Caco-2 (cell line): ENCODE data around the gene ZNF787. TPM values are rescaled to one million over a fixed set of nuclear protein-coding genes. Genes with fewer than 3 reads are reported as not detected.

Experiments used
- BruUV-seq: library from RNA; stranded (reverse); fragments of 400-500 nt; replicated peaks from 2 replicates; lab custom pipeline; 2021; lab: Mats Ljungman, UMichigan
- CTCF ChIA-PET: fragments of 300-600 bp; sonication (Branson Sonifier 250); formaldehyde crosslinking; loops from one replicate; lab custom pipeline; 2022; ENCODE audit warnings: antibody characterized with exemption; lab: Charles Lee
- POLR2A ChIA-PET: fragments of 300-600 bp; sonication (Branson Sonifier 250); formaldehyde crosslinking; loops from one replicate; lab custom pipeline; 2022; ENCODE audit warnings: antibody characterized with exemption; lab: Charles Lee
- DNase-seq, 2 experiments: peaks; one replicate each; pipeline versions ENCODE4 v3.0.0 to v3.0.0-alpha.2; 2020 to 2022
- H3K27me3 ChIP-seq: replicated peaks from 2 replicates; pipeline ENCODE4 v1.6.0; 2011; ENCODE audit warnings: low read length; ENCODE audit not compliant: control insufficient read depth, insufficient read depth
- H3K36me3 ChIP-seq: 2 replicates; pipeline ENCODE4 v1.5.1; 2011; ENCODE audit warnings: low read length; ENCODE audit not compliant: control insufficient read depth, insufficient read depth
- H3K4me1 ChIP-seq: fragments of 250-450 bp; sonication (Bioruptor Pico); 2 replicates; pipeline ENCODE4 v1.5.1; 2020; ENCODE audit warnings: mild to moderate bottlenecking
- H3K4me3 ChIP-seq: 2 replicates; pipeline ENCODE4 v1.5.1; 2011; ENCODE audit warnings: low read depth, mild to moderate bottlenecking, control low read depth, low read length
- H3K9me3 ChIP-seq: fragments of 250-450 bp; sonication (Bioruptor Pico); 2 replicates; pipeline ENCODE4 v1.5.1; 2020; ENCODE audit warnings: mild to moderate bottlenecking, moderate library complexity
- H3K27ac Mint-ChIP-seq: one replicate; pipeline ENCODE4 v1.8.0; 2022; ENCODE audit warnings: mixed read lengths; ENCODE audit not compliant: unreplicated experiment
- H3K27me3 Mint-ChIP-seq: one replicate; pipeline ENCODE4 v1.8.0; 2022; ENCODE audit warnings: mixed read lengths; ENCODE audit not compliant: insufficient read depth, unreplicated experiment
- H3K36me3 Mint-ChIP-seq: one replicate; pipeline ENCODE4 v1.8.0; 2022; ENCODE audit warnings: mild to moderate bottlenecking, mixed read lengths; ENCODE audit not compliant: insufficient read depth, unreplicated experiment
- H3K4me1 Mint-ChIP-seq: one replicate; pipeline ENCODE4 v1.8.0; 2022; ENCODE audit warnings: low read depth, mixed read lengths; ENCODE audit not compliant: unreplicated experiment
- H3K4me3 Mint-ChIP-seq: one replicate; pipeline ENCODE4 v1.8.0; 2022; ENCODE audit warnings: mild to moderate bottlenecking, moderate library complexity, mixed read lengths; ENCODE audit not compliant: unreplicated experiment
- H3K9me3 Mint-ChIP-seq: one replicate; pipeline ENCODE4 v1.8.0; 2022; ENCODE audit warnings: mixed read lengths; ENCODE audit not compliant: unreplicated experiment
- intact Hi-C: fragments of 100-400 bp; cut with micrococcal nuclease; formaldehyde crosslinking; loops from one replicate; pipeline ENCODE4 v1.10.0; 2022; ENCODE audit not compliant: unreplicated experiment
- total RNA-seq: library from RNA; stranded (reverse); gene quantifications from 2 replicates; pipeline ENCODE4 v1.2.3, GENCODE V29; 2022
- TF ChIP-seq, protein P1 (sequence below), 2 experiments: fragments of 200-600 bp in 1 of 2; IDR thresholded peaks; 1 replicate in 1 of 2; 2 replicates in 1 of 2; pipeline versions ENCODE4 v1.5.1 to v1.8.0; 2011 to 2022; ENCODE audit warnings: antibody characterized with exemption in 1 of 2, control low read depth in 1 of 2, inconsistent platforms in 1 of 2, low read depth in 1 of 2, low read length in 1 of 2, mild to moderate bottlenecking in 1 of 2, moderate library complexity in 1 of 2; ENCODE audit not compliant: insufficient read depth in 1 of 2, severe bottlenecking in 1 of 2, unreplicated experiment in 1 of 2

The ZNF787 gene
- total RNA-seq, 1 experiment from 2014 or later: 60.0 TPM

DNA sequence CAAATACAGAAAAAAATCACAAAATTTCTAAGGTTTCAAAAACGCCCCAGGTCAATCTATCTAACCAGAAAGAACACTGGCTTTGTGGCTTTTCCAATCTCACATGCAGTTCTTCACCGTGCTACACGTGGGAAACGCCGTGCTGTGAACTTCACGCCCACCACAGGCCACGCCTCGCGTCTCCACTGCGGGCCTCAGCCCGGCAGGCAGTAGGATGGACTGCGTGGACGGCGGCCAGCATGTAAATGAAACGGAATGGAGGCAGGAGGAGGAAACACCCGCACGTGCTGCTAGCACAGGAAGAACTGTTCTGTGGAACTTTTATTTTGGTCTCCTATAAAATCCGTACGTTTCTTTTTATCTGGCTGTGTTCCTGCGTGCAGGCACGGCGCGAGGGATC, 23.8 kb downstream of the ZNF787 start:
- TF ChIP-seq, protein P1, sequence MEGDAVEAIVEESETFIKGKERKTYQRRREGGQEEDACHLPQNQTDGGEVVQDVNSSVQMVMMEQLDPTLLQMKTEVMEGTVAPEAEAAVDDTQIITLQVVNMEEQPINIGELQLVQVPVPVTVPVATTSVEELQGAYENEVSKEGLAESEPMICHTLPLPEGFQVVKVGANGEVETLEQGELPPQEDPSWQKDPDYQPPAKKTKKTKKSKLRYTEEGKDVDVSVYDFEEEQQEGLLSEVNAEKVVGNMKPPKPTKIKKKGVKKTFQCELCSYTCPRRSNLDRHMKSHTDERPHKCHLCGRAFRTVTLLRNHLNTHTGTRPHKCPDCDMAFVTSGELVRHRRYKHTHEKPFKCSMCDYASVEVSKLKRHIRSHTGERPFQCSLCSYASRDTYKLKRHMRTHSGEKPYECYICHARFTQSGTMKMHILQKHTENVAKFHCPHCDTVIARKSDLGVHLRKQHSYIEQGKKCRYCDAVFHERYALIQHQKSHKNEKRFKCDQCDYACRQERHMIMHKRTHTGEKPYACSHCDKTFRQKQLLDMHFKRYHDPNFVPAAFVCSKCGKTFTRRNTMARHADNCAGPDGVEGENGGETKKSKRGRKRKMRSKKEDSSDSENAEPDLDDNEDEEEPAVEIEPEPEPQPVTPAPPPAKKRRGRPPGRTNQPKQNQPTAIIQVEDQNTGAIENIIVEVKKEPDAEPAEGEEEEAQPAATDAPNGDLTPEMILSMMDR (IDR thresholded peaks at IDR 0.05; ENCODE audit: insufficient read depth in 1 of 2, low read depth in 1 of 2, low read length in 1 of 2, severe bottlenecking in 1 of 2, unreplicated experiment in 1 of 2): no peak
- DNase-seq: no peak
- H3K4me3 ChIP-seq: no peak overlapping the region
- no TSS peak for BruUV-seq
- H3K36me3 Mint-ChIP-seq: peaks cover 83% of the 10 kb centered on the region
- H3K9me3 ChIP-seq: no peaks in the 10 kb centered on the region
- H3K4me3 Mint-ChIP-seq: no peak overlapping the region
- ChIA-PET CTCF (no interaction called here), POLR2A (no interaction called here)
- intact Hi-C loops: no loop called here
- H3K27me3 Mint-ChIP-seq: no peaks in the 10 kb centered on the region
- no peaks in the 10 kb centered on the region for H3K9me3 Mint-ChIP-seq
- peaks cover 4% of the 10 kb centered on the region for H3K36me3 ChIP-seq
- no peaks in the 10 kb centered on the region for H3K4me1 ChIP-seq
- no peaks in the 10 kb centered on the region for H3K27me3 ChIP-seq
- no peaks in the 10 kb centered on the region for H3K4me1 Mint-ChIP-seq
- no peak overlapping the region for H3K27ac Mint-ChIP-seq

DNA sequence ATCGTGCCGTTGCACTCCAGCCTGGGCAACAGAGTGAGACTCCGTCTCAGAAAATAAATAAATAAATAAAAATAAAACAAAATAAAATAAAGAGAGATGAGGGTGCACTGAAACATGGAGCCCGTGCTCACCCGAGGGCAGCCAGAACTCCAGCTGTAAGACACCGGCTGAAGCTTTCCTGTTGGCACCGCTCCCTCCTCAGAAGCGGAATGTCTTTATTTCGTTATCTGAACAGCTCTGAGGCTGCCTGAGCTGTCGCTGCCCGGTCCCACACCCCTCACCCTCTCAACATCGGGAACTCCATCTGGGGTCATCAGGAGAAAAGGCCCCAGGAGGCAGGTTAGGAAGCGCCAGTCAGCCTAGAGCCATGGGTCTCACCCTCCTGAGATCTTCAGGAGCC, 24.4 kb downstream of the ZNF787 start:
- POLR2A ChIA-PET: no interaction called here
- no peak for DNase-seq
- peaks cover 83% of the 10 kb centered on the region for H3K36me3 Mint-ChIP-seq
- H3K9me3 ChIP-seq: no peaks in the 10 kb centered on the region
- H3K27me3 Mint-ChIP-seq: no peaks in the 10 kb centered on the region
- H3K27me3 ChIP-seq: no peaks in the 10 kb centered on the region
- H3K4me1 Mint-ChIP-seq: no peaks in the 10 kb centered on the region
- H3K27ac Mint-ChIP-seq: no peak overlapping the region
- CTCF ChIA-PET: no interaction called here
- H3K4me3 ChIP-seq: no peak overlapping the region
- no peaks in the 10 kb centered on the region for H3K4me1 ChIP-seq
- H3K36me3 ChIP-seq: peaks cover 4% of the 10 kb centered on the region
- no peak overlapping the region for H3K4me3 Mint-ChIP-seq
- BruUV-seq: no TSS peak
- TF ChIP-seq, protein P1 (IDR thresholded peaks at IDR 0.05; ENCODE audit: insufficient read depth in 1 of 2, low read depth in 1 of 2, low read length in 1 of 2, severe bottlenecking in 1 of 2, unreplicated experiment in 1 of 2): no peak
- intact Hi-C loops: no loop called here
- no peaks in the 10 kb centered on the region for H3K9me3 Mint-ChIP-seq

DNA sequence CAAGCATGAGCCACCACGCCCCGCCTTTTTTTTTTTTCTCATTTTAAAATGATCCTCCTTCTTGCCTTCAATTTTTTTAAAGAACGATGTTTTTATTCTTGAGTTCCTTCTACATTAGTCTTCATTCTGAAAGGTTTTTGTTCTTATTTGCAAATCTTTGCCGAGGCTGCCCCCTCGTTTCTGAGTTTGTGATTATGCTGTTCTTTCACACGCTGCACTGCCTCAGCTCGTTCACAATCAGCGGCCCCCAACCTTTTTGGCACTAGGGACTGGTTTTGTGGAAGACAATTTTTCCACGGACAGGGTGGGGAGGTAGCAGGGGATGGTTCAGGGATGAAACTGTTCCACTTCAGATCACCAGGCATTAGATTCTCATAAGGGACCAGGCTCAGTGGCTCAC, 26.6 kb downstream of the ZNF787 start:
- intact Hi-C loops: no loop called here

More for the DNA sequence above, 26.6 kb downstream of the ZNF787 start:
- Histone ChIP-seq H3K4me1 (no peaks in the 10 kb centered on the region), H3K9me3 (no peaks in the 10 kb centered on the region), H3K27me3 (no peaks in the 10 kb centered on the region), H3K36me3 (peaks cover 2% of the 10 kb centered on the region), H3K4me3 (no peak overlapping the region)
- POLR2A ChIA-PET: no interaction called here
- Mint-ChIP-seq H3K27me3 (no peaks in the 10 kb centered on the region), H3K4me3 (no peak overlapping the region), H3K4me1 (no peaks in the 10 kb centered on the region), H3K27ac (no peak overlapping the region), H3K9me3 (no peaks in the 10 kb centered on the region), H3K36me3 (peaks cover 78% of the 10 kb centered on the region)
- CTCF ChIA-PET: no interaction called here
- BruUV-seq: no TSS peak
- TF ChIP-seq, protein P1 (IDR thresholded peaks at IDR 0.05; ENCODE audit: insufficient read depth in 1 of 2, low read depth in 1 of 2, low read length in 1 of 2, severe bottlenecking in 1 of 2, unreplicated experiment in 1 of 2): no peak
- DNase-seq: no peak
